Right renal pelvis (tissue), 4 donors: Measurements from ENCODE around the gene CLPSL1. TPM values are rescaled to one million over a fixed set of nuclear protein-coding genes. Genes with fewer than 3 reads are reported as not detected.

Source experiments
- DNase-seq, 4 donors: peaks; one replicate each; pipeline ENCODE4 v3.0.0-alpha.2; 2013; ENCODE audit warnings: low read depth in 4 of 4, low spot score in 3 of 4, missing footprints in 1 of 4
- polyA plus RNA-seq, 4 donors: library from polyadenylated mRNA; unstranded; fragments of 120-200 nt; gene quantifications; one replicate each; pipeline ENCODE4 v1.2.1, GENCODE V29; 2013; ENCODE audit not compliant: insufficient read length in 4 of 4

CLPSL1 gene
- polyA plus RNA-seq, 4 donors, result 0.74 to 1.3 (median 1.00) TPM

DNA sequence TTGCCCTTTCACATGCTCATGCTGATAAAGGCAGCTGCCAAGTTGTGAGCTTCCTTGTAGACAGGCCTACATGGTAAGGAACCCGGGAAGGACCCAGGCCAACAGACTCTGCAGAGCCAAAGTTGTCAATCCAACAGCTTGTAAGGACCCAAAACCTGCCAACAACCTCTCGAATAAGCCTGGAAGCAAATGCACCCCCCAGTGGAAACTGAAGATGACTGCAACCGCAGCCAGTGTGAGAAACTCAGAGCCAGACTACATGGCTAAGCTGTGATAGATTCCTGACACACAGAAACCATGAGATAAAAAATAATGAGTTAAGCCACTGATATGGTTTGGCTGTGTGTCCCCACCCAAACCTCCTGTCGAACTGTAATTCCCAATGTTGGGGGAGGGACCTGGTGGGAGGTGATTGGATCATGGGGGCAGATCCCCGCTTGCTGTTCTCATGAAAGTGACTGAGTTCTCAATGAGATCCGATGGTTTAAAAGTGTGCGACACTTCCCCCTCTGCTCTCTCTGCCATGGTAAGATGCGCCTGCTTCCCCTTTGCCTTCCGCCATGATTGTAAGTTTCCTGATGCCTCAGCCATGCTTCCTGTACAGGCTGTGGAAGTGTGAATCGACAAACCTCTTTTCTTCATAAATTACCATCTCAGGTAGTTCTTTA is 23.2 kb upstream of the CLPSL1 start:
- no peak for DNase-seq

DNA sequence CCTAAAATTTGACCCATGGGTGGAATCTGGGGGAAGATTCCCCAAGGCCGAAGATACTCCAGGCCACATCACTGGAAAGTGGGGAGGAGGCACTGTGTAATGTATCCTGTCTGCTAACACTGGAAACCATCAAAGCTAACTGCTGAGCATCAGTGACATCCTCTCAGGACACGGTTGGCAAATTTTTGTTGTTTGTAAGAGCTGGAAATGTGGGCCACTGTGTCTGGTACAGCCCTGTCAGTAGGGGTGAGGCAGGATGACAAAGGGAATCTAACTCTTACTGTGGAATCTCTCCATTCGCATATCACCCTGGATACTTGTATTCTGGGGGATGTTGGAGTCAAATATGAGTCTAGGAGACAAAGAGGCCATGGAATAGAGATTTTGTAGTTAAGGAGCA is 21.4 kb upstream of the CLPSL1 start:
- no peak for DNase-seq

GRCh38 chr6:35765739-35766138 is 15.1 kb upstream of the CLPSL1 start:
- no peak for DNase-seq

DNA sequence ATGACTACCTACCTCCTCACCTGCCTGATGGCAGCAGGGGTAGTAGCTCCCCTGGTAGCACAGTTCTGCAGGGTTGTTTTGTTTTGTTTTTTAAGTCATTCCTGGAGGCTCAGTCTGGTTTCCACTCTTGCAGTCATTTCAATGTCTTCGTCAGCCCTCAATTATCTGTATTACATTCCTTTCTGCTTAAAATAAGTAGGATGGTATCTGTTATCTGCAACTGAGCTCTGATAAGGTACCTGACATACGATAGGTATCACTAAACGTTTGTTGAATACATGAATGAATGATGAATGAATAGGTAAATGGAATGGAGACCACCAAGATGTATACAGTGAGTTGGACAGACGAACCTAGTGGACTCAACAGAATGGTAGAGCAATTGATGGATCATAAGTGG is 11.6 kb upstream of the CLPSL1 start:
- DNase-seq, result no peak

DNA sequence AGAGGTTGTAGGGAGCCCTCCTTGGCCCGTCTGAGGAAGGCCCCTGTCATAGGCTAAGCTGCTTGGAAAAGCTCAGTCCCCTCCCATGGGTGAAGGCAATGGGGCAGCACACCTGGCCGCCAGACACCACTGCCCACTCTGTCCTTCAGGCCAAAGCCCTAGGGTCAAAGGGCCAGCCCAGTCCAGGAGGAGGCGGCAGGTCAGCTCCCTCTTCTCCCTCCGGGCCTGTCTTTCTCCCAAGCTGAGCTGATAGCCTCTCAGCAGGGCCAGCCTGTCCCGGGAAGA is 9.5 kb upstream of the CLPSL1 start:
- no peak for DNase-seq

DNA sequence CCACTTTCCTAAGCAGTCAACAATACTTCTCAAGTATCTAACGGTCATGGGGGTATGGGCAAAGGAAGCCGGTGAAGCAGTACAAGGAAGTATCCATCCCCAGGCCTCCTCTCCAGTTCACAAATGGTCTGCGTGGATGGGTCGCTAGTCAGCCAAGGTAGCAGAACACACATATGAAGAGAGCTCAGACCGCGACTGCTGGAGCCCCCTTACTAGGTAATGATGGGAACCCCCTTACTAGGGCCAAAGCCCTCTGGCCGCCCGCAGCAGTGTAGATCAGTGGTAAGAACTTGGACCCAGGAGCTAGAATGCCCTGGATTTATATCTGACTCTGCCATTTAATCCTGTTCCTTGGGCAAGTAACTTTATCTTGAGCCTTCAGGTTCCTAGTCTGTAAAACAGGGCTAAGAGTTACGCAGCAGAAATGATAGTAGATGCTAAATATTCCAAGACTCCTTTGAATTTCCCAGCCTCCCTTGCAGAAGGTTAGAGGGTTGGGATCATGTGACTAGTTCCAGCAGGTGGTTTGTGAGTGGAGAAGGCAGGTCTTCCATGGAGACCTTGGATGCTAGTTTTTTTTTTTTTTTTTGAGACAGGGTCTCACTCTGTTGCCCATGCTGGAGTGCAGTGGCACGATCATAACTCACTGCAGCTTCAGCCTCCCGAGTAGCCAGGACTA is 6.6 kb upstream of the CLPSL1 start:
- no peak for DNase-seq

DNA sequence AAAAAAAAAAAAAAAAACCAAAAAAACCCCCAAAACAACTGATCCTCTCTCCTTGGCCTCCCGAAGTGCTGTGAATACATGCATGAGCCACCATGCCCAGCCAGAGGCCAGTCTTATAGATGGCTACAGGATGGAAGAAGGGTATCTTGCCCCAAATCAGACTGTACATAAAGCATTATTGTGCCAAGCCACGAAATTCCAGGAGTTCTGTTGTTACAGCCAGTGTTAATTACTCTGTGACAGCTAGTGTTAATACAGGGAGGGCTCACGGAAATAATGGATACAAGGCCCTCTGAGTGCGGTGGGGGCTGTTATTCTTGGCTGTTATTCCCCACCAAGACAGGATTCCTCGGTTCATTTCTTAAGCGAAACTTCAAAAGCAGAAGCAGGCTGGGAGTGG is 5.8 kb upstream of the CLPSL1 start:
- no peak for DNase-seq

GRCh38 chr6:35776364-35777215 is 4.2 kb upstream of the CLPSL1 start, which contains the start of gene CLPSL2:
Gene CLPSL2, plus strand, starts transcription at chr6:35776598. Its CDS starts 21 bp downstream, at chr6:35776619.
- no peak for DNase-seq

- no peak for DNase-seq
These were observed 3.3 kb upstream of the CLPSL1 start for GRCh38 chr6:35777356-35778102.

- DNase-seq, result no peak
These were observed 2.4 kb upstream of the CLPSL1 start for GRCh38 chr6:35778437-35778836.

DNA sequence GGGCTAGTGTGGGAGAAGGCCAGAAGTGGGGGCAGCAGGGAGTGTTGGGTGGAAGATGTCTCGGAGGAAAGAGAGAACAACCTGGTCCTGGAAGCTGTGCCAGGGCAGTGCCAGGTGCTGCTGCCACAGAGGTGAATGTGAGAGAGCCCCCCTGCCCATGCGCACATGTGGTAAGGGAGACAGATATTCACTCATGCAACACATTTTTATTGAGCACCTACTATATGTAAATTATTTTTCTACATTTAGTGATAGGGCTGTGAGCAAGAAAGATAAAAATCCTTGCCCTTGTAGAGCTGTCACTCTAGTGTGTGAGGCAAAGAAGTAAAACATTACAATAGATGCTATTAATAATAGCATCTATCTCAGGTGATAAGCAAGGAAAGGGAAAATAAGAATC is 471 bp downstream of the CLPSL1 start:
- no peak for DNase-seq

DNA sequence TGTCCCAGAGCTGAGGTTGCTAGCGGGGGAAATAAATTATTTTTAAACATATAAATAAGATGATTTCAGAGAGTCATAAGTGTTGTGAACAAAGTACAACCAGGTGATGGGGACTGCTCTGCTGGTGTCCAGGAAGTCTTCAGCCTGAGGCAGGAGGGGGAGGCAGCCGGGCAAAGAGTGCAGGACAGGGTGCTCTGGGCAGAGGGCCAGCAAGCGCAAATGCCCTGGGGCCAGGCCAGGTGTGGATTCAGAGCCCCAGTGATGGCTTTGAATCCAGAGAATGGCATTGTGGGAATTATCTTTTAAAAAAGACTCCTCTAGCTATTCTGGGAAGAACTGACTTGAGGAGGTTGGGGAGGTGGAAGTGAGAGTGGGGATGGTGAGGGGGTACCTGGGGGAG is 1.6 kb downstream of the CLPSL1 start:
- DNase-seq, result no peak

DNA sequence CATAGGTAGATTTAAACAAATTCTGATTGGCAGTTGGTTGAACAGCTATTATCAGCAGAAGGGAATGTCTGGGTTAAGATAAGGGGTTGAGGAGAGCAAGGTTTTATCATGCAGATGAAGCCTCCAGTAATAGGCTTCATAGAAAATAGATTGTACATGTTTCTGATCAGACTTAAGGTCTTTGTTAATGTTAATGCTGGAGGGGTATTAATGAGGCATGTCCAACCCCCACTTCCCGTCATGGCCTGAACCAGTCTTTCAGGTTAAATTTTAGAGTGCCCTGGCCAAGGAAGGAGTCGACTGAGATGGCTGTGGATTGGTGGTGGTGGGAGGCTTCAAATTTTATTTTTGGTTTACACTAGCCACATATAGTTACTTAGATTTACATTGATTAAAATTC is 3.4 kb downstream of the CLPSL1 start:
- DNase-seq, result no peak

GRCh38 chr6:35786272-35786671 is 5.5 kb downstream of the CLPSL1 start:
- no peak for DNase-seq

DNA sequence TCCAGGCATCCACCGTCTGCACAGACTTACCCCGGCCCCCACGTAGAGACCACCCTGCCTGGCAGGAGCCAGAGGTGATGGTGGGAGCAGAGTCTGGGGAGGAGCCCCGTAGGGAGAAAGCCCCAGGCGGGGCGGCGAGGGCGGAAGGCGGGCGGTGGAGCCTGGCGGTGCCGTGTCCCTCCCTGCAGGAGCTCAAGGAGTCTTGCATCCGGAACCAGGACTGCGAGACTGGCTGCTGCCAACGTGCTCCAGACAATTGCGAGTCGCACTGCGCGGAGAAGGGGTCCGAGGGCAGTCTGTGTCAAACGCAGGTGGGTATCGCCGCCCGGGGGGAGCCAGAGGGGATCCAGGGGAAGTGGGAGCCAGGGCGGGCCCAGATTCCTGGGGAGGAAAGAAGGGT is 6.0 kb downstream of the CLPSL1 start:
- DNase-seq, result no peak

DNA sequence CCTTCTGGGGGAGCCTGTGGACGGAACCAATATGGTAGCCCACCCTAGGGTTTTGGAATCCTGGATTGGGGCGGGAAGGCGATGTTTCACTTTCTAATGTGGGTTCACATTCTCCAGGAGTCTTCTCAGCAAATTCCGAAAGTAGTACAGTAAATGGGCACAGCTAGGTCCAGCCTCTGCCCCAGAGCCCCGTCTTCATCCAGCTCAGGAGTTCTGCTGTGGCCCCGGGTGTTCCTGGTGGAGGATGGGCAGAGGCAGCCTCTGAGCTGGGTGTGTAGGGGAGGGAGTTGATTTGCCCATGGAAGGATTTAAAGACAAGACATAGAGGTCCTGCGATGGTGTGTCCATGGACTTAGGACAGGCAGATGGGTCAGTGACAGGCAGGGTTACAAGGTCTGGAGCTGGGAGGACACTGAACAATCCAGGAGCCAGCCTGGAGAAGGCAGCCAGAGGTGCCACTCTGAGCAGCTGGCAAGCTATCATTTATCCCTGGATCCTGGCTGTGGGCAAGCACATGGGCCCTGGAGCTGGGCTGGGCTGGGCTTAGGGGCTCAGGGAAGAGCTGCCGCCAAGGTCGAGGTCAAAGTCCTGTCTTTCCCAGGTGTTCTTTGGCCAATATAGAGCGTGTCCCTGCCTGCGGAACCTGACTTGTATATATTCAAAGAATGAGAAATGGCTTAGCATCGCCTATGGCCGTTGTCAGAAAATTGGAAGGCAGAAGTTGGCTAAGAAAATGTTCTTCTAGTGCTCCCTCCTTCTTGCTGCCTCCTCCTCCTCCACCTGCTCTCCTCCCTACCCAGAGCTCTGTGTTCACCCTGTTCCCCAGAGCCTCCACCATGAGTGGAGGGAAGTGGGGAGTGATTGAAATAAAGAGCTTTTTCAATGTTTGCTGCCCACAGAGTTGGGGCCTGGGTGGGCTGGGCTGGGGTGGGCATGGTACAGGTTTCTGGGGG is 6.7 kb downstream of the CLPSL1 start:
- no peak for DNase-seq

GRCh38 chr6:35788423-35788982 is 7.7 kb downstream of the CLPSL1 start:
- DNase-seq, result no peak

GRCh38 chr6:35790683-35791082 is 9.9 kb downstream of the CLPSL1 start:
- DNase-seq, result no peak
